Measurements from ENCODE around the gene STX8. TPM values are rescaled to one million over a fixed set of nuclear protein-coding genes. Genes with fewer than 3 reads are reported as not detected.

Gene STX8
- total and polyA plus RNA-seq, 7 donors = 34.0 to 70.6 (median 50.5) TPM

DNA sequence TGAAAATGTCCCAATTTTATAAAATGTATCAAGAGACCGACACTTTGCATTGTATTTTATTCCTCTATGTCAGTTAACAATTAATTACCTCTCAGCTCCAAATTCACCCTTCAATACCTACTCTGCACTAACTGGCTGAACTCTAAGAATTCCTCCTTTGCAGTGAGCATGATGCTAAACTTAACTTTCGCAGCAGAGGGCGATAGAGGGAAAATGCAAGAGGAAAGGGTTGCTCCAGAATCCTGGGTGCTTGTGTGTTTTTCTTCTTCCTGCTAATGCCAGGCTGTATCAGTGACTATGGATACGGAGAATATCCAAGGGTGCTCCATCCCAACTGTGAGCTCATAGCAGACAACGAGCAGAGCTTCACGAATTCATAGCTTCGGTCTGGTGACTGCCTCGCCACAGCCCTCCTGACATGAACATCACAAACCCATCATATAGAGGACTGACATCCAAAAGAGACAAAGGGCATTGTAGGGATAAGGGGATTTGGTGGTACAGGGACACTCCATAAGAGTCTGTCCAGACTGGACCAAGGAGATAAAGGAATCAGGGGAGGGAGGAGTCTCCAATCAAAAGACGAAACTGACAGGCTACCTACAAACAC is 172.9 kb downstream of the STX8 start:
- ATAC-seq = peak in 2 of 4 donors; percentile 50 to 67
- no peaks in the 10 kb centered on the region for H3K27me3 ChIP-seq (ENCODE audit: insufficient read depth in 3 of 3, low read length in 2 of 3)
- no peak overlapping the region for H3K27ac ChIP-seq
- peaks cover 7% of the 10 kb centered on the region for H3K4me1 ChIP-seq
- TF ChIP-seq, protein P1, sequence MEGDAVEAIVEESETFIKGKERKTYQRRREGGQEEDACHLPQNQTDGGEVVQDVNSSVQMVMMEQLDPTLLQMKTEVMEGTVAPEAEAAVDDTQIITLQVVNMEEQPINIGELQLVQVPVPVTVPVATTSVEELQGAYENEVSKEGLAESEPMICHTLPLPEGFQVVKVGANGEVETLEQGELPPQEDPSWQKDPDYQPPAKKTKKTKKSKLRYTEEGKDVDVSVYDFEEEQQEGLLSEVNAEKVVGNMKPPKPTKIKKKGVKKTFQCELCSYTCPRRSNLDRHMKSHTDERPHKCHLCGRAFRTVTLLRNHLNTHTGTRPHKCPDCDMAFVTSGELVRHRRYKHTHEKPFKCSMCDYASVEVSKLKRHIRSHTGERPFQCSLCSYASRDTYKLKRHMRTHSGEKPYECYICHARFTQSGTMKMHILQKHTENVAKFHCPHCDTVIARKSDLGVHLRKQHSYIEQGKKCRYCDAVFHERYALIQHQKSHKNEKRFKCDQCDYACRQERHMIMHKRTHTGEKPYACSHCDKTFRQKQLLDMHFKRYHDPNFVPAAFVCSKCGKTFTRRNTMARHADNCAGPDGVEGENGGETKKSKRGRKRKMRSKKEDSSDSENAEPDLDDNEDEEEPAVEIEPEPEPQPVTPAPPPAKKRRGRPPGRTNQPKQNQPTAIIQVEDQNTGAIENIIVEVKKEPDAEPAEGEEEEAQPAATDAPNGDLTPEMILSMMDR (IDR thresholded peaks at IDR 0.05) = peak; percentile 29
- WGBS, 3 donors = 94 to 97% (median 97%) methylated on average over 9 of the region's 9 CpGs
- no peak for DNase-seq
- H3K36me3 ChIP-seq (ENCODE audit: insufficient read depth in 1 of 2, low read depth in 1 of 2) = no peaks in the 10 kb centered on the region
- intact Hi-C loops (cut with DNase I) = loop anchor here in 1 of 2 donors (5.0 kb wide), 1 partner anchor 120 kb away; no protein-coding TSS in a partner anchor
- H3K9me3 ChIP-seq = no peaks in the 10 kb centered on the region
- H3K4me3 ChIP-seq = no peak overlapping the region

DNA sequence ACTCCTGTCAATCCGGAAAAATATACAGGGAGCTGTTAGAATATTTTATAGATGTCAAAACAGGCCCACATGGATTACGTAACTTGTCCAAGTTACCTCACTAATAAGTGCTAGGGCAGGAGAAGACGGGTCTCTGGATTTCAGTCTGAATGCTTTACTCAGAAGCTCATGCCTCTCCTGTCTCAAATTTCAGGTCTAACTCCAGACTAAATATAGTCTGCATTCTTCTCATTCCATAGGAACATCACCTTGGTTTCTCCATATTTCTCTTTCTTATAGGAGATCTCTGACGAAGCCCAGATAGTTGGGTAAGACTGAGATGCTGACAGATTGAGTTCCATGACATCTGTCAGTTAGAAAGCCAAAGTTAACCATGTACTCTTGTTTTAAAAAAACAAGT is 174.2 kb downstream of the STX8 start:
- no peak for DNase-seq
- Histone ChIP-seq H3K4me3 (no peak overlapping the region), H3K4me1 (peaks cover 7% of the 10 kb centered on the region), H3K36me3 (ENCODE audit: insufficient read depth in 1 of 2, low read depth in 1 of 2) (no peaks in the 10 kb centered on the region), H3K27me3 (ENCODE audit: insufficient read depth in 3 of 3, low read length in 2 of 3) (no peaks in the 10 kb centered on the region), H3K27ac (peak overlapping the region; percentile 27), H3K9me3 (no peaks in the 10 kb centered on the region)
- 25 to 38% (median 30%) methylated on average over 4 of the region's 4 CpGs for WGBS, 3 donors
- ATAC-seq = peak; percentile 82 to 96 (median 86)
- TF ChIP-seq, protein P1 (IDR thresholded peaks at IDR 0.05) = no peak
- intact Hi-C loops (cut with DNase I) = loop anchor here in 1 of 2 donors (5.0 kb wide), 1 partner anchor 121 kb away; no protein-coding TSS in a partner anchor

DNA sequence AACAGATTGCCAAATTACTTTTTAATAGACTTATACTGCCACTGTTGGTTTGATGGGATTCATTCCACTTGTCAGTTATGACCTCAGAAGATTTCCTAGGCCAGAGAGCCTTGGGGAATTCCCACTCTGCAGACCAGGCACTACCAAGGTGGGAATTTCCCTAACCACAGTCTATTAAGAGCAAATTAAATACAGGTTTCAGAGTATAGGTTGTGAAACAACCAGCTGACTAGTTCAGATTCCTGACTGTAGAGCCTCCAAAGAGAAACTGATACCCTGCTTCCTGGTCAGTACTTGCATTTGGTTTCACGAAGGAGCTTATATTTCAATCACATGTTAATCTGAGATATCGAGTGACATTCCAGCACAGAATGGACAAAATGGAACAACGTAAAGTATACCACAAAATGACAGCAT is 186.5 kb downstream of the STX8 start:
- H3K4me3 ChIP-seq = no peak overlapping the region
- 27 to 38% (median 36%) methylated on average over 3 of the region's 3 CpGs for WGBS, 3 donors
- peaks cover 9% of the 10 kb centered on the region for H3K4me1 ChIP-seq
- DNase-seq = no peak
- no peaks in the 10 kb centered on the region for H3K27me3 ChIP-seq (ENCODE audit: insufficient read depth in 3 of 3, low read length in 2 of 3)
- no peaks in the 10 kb centered on the region for H3K36me3 ChIP-seq (ENCODE audit: insufficient read depth in 1 of 2, low read depth in 1 of 2)
- TF ChIP-seq, protein P1 (IDR thresholded peaks at IDR 0.05) = no peak
- H3K9me3 ChIP-seq = peaks cover 16% of the 10 kb centered on the region
- peak; percentile 62 to 90 (median 82) for ATAC-seq
- H3K27ac ChIP-seq = no peak overlapping the region
- intact Hi-C loops (cut with DNase I) = no loop called here

DNA sequence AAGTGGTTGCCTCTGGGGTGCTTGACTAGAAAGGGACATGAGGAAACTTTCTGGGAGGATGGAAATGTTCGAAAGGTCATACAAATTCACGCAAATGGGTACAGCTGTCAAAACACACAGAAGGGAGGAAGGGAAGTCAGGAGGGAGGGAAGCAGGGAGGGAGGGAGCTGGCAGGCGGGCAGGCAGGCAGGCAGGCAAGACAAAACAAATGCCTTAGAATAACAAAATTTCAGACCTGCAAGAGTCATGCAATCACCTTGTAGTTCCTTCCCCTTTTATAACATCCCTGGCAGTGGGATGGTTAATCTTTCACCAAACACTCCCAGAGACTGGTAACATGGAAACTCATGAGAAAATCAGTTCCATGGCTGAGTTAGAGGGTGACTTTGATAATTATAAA is 189.2 kb downstream of the STX8 start:
- ATAC-seq = no peak
- intact Hi-C loops (cut with DNase I) = no loop called here
- no peak for DNase-seq

More for the DNA sequence above, 189.2 kb downstream of the STX8 start:
- no peaks in the 10 kb centered on the region for H3K9me3 ChIP-seq
- TF ChIP-seq, protein P1 (IDR thresholded peaks at IDR 0.05) = no peak
- H3K4me3 ChIP-seq = no peak overlapping the region
- H3K27me3 ChIP-seq (ENCODE audit: insufficient read depth in 3 of 3, low read length in 2 of 3) = no peaks in the 10 kb centered on the region
- no peak overlapping the region for H3K27ac ChIP-seq
- no peaks in the 10 kb centered on the region for H3K36me3 ChIP-seq (ENCODE audit: insufficient read depth in 1 of 2, low read depth in 1 of 2)
- peaks cover 9% of the 10 kb centered on the region for H3K4me1 ChIP-seq
- 76 to 83% (median 79%) methylated on average over 3 of the region's 3 CpGs for WGBS, 3 donors
